K562 (cell line): Measurements from ENCODE around the gene YARS1. TPM values are rescaled to one million over a fixed set of nuclear protein-coding genes. Genes with fewer than 3 reads are reported as not detected.

ENCODE experiments used
- ATAC-seq: fragments of 200-7000 bp; cut with Tn5 transposase; 3 replicates; pipeline ENCODE4 v1.9.1; 2020; ENCODE audit warnings: moderate library complexity
- BruUV-seq: library from RNA; stranded (reverse); fragments of 400-500 nt; replicated peaks from 2 replicates; lab custom pipeline; 2021; lab: Mats Ljungman, UMichigan
- CTCF ChIA-PET: fragments of 300-600 bp; formaldehyde crosslinking; extraction: SDS; loops from one replicate; lab custom pipeline; 2021; ENCODE audit warnings: low intra/inter-chr PET ratio; lab: Yijun Ruan, JAX
- POLR2A ChIA-PET: fragments of 300-600, 350-650 bp; sonication (Branson Sonifier 250); formaldehyde crosslinking; extraction: SDS; loops from one replicate; lab custom pipeline; 2021; ENCODE audit warnings: antibody characterized with exemption, inconsistent platforms; lab: Yijun Ruan, JAX
- DNase-seq, 4 experiments: peaks; one replicate each; pipeline versions ENCODE4 v3.0.0 to v3.0.0-alpha.2; 2011 to 2018; ENCODE audit warnings: low spot score in 3 of 4, mixed read lengths in 3 of 4; ENCODE audit errors: extremely low read depth in 1 of 4
- FAIRE-seq: peaks from 2 replicates; lab custom pipeline; 2011; peaks lifted over from hg19 to GRCh38; lab: Jason Lieb, UNC
- H2AFZ ChIP-seq: 2 replicates; pipeline ENCODE4 v1.6.0; 2011; ENCODE audit warnings: low read depth, low read length, control low read depth, inconsistent platforms
- H3K27ac ChIP-seq: fragments of 200-600 bp; 3 replicates; pipeline ENCODE4 v1.8.0; 2011; ENCODE audit warnings: low read depth, mild to moderate bottlenecking, control low read depth, inconsistent platforms, low read length, moderate library complexity, mixed read lengths; ENCODE audit errors: extremely low read depth
- H3K27me3 ChIP-seq, 2 experiments: fragments of 300-600 bp in 1 of 2; 2 replicates in 1 of 2; 3 replicates in 1 of 2; pipeline versions ENCODE4 v1.6.0 to v1.8.0; 2011; ENCODE audit warnings: inconsistent platforms in 2 of 2, low read length in 2 of 2, mild to moderate bottlenecking in 1 of 2, mixed read lengths in 1 of 2, moderate library complexity in 1 of 2; ENCODE audit not compliant: control insufficient read depth in 2 of 2, insufficient read depth in 2 of 2
- H3K36me3 ChIP-seq: fragments of 300-600 bp; 3 replicates; pipeline ENCODE4 v1.8.0; 2011; ENCODE audit warnings: mild to moderate bottlenecking, low read length, inconsistent platforms; ENCODE audit not compliant: control insufficient read depth, insufficient read depth
- H3K4me1 ChIP-seq, 2 experiments: fragments of 200-600 bp in 1 of 2; replicated peaks in 1 of 2; 2 replicates in 1 of 2; 3 replicates in 1 of 2; pipeline versions ENCODE4 v1.5.1 to v1.8.0; 2011; ENCODE audit warnings: inconsistent platforms in 2 of 2, low read length in 2 of 2, mild to moderate bottlenecking in 1 of 2, mixed read lengths in 1 of 2, moderate library complexity in 1 of 2; ENCODE audit not compliant: control insufficient read depth in 2 of 2, insufficient read depth in 2 of 2
- H3K4me2 ChIP-seq: 2 replicates; pipeline ENCODE4 v1.6.1; 2011; ENCODE audit warnings: low read length, control low read depth, inconsistent platforms, mixed read lengths; ENCODE audit not compliant: insufficient read depth
- H3K4me3 ChIP-seq: fragments of 200-600 bp; sonication (generic), shearing (Covaris generic); 2 replicates; pipeline ENCODE4 v1.5.1; 2016; ENCODE audit warnings: control low read depth, inconsistent platforms
- H3K79me2 ChIP-seq: fragments of 200-600 bp; 3 replicates; pipeline ENCODE4 v1.8.0; 2011; ENCODE audit warnings: low read length, inconsistent platforms; ENCODE audit not compliant: control insufficient read depth, insufficient read depth
- H3K9ac ChIP-seq, 2 experiments: 2 replicates each; pipeline versions ENCODE4 v1.6.0 to v1.6.1; 2011; ENCODE audit warnings: low read depth in 2 of 2, low read length in 2 of 2, control low read depth in 1 of 2, inconsistent platforms in 1 of 2, mild to moderate bottlenecking in 1 of 2, mixed read lengths in 1 of 2; ENCODE audit not compliant: insufficient read depth in 1 of 2
- H3K9me1 ChIP-seq: one replicate; pipeline ENCODE4 v1.6.0; 2011; ENCODE audit warnings: inconsistent platforms, mild to moderate bottlenecking, low read length, moderate library complexity; ENCODE audit not compliant: control insufficient read depth, insufficient read depth
- H3K9me3 ChIP-seq: replicated peaks from 2 replicates; pipeline ENCODE4 v1.5.1; 2011; ENCODE audit warnings: low read depth, low read length, inconsistent platforms; ENCODE audit not compliant: control insufficient read depth, insufficient read depth
- H4K20me1 ChIP-seq: replicated peaks from 2 replicates; pipeline ENCODE4 v1.6.1; 2011; ENCODE audit warnings: low read length, inconsistent platforms, mixed read lengths; ENCODE audit not compliant: control insufficient read depth, insufficient read depth
- BDP1 ChIP-seq: IDR thresholded peaks from 3 replicates; pipeline ENCODE4 v1.6.1; 2011; ENCODE audit not compliant: insufficient read length, insufficient read depth
- C11orf30 ChIP-seq: fragments of 450-650 bp; IDR thresholded peaks from 2 replicates; pipeline ENCODE4 v1.6.1; 2016; ENCODE audit warnings: low read depth, mild to moderate bottlenecking
- HDAC1 ChIP-seq, 2 experiments: fragments of 450-650 bp; IDR thresholded peaks; 2 replicates each; pipeline ENCODE4 v1.6.1; 2016 to 2017; ENCODE audit warnings: inconsistent platforms in 1 of 2, mild to moderate bottlenecking in 1 of 2, moderate library complexity in 1 of 2
- IFI16 ChIP-seq: fragments of 250-450 bp; sonication (Bioruptor Pico); IDR thresholded peaks from 2 replicates; pipeline ENCODE4 v2.1.2; 2022; ENCODE audit warnings: mild to moderate bottlenecking, inconsistent platforms
- KAT7 ChIP-seq: sonication (generic); formaldehyde crosslinking; IDR thresholded peaks from 2 replicates; pipeline ENCODE4 v1.8.0; 2022; ENCODE audit warnings: missing genetic modification reagents, mild to moderate bottlenecking, borderline replicate concordance
- KLF1 ChIP-seq: fragments of 450-650 bp; IDR thresholded peaks from 2 replicates; pipeline ENCODE4 v1.6.1; 2016; ENCODE audit warnings: missing genetic modification characterization, missing compliant biosample characterization
- MAFF ChIP-seq: IDR thresholded peaks from 2 replicates; pipeline ENCODE4 v1.6.1; 2012; ENCODE audit warnings: low read length, improper control_type of control experiment
- MAFG ChIP-seq: fragments of 450-650 bp; conservative IDR thresholded peaks from 2 replicates; pipeline ENCODE4 v1.6.1; 2016; ENCODE audit warnings: missing genetic modification characterization, missing compliant biosample characterization
- MAFK ChIP-seq: IDR thresholded peaks from 2 replicates; pipeline ENCODE4 v1.6.1; 2011; ENCODE audit warnings: low read length, improper control_type of control experiment
- ZNF316 ChIP-seq: fragments of 450-650 bp; IDR thresholded peaks from 2 replicates; pipeline ENCODE4 v1.6.1; 2016
- WGBS: fragments of 100-300 bp; shearing (Covaris generic); methylation state at CpG from one replicate; pipeline ENCODE4 v1.1.6; 2016; ENCODE audit warnings: low coverage, mixed read lengths; ENCODE audit not compliant: insufficient coverage; ENCODE audit errors: missing lambda C conversion rate; 5-methylcytosine and 5-hydroxymethylcytosine counted together
- in situ Hi-C: fragments of 300-500 bp; cut with MboI; formaldehyde crosslinking; loops from 4 replicates; pipeline ENCODE4 v1.15.0; 2018; ENCODE audit warnings: inconsistent platforms, mixed read lengths
- intact Hi-C: fragments of 100-400 bp; cut with micrococcal nuclease; formaldehyde crosslinking; loops from 2 replicates; pipeline ENCODE4 v1.14.2; 2022
- polyA plus RNA-seq, 8 experiments: library from polyadenylated mRNA; depleted of rRNA in 4 of 8; stranded (reverse) in 5 of 8; unstranded in 3 of 8; fragments of >200 nt; fragmentation: Nextera tagmentation in 2 of 8; fragmentation: Illumina TruSeq in 1 of 8; extraction: Ambion mirVana in 2 of 8; extraction: Trizol in 1 of 8; gene quantifications; 2 replicates each; pipeline versions ENCODE4 v1.2.1 to v1.2.3, GENCODE V29; 2011 to 2014; ENCODE audit warnings: inconsistent platforms in 1 of 8, missing spikeins in 1 of 8
- total RNA-seq, 7 experiments: library from RNA; depleted of rRNA in 6 of 7; stranded (reverse); fragments of >200 nt in 6 of 7; fragmentation: Illumina TruSeq in 2 of 7; extraction: Trizol in 2 of 7; gene quantifications; 2 replicates each; pipeline versions ENCODE4 v1.2.1 to v1.2.3, GENCODE V29; 2011 to 2021; ENCODE audit warnings: low replicate concordance in 1 of 7

YARS1 gene
- total and polyA plus RNA-seq, 9 of the 15 experiments (the other 6 are each of a cell fraction or from before 2014, with no cell fraction given), result 66.2 to 336 (median 201) TPM

- DNase-seq (no peak), ATAC-seq (no peak), FAIRE-seq (no peak)
- no peak overlapping the region for H2AFZ ChIP-seq
- H3K79me2 ChIP-seq, result no peaks in the 10 kb centered on the region
- peaks cover 93% of the 10 kb centered on the region for H3K36me3 ChIP-seq
- H3K4me3 ChIP-seq, result no peak overlapping the region
- no peak overlapping the region for H3K27ac ChIP-seq
- CTCF ChIA-PET, result no interaction called here
- no peaks in the 10 kb centered on the region for H3K9me3 ChIP-seq
- in situ Hi-C loops, result no loop called here
- no peaks in the 10 kb centered on the region for H3K27me3 ChIP-seq
- POLR2A ChIA-PET, result interaction anchor here (1.8 to 4.2 kb wide), 2 partner anchors 8 to 11 kb away, joined by 15 to 42 read pairs; no protein-coding TSS in a partner anchor
- 98% methylated on average over 3 of the region's 3 CpGs for WGBS
- no peaks in the 10 kb centered on the region for H3K4me1 ChIP-seq
- BruUV-seq, result no TSS peak
- H3K4me2 ChIP-seq, result no peak overlapping the region
- H3K9me1 ChIP-seq, result peaks cover 2% of the 10 kb centered on the region
- no peak overlapping the region for H3K9ac ChIP-seq
- no peaks in the 10 kb centered on the region for H4K20me1 ChIP-seq
- TF ChIP-seq ZNF316 (peak; percentile 68), C11orf30 (peak; percentile 56), KLF1 (tag) (no peak), MAFF (peak; percentile 30; the same call in 1 of the 2 replicates), BDP1 (no peak), MAFK (peak; percentile 32; the same call in 1 of the 2 replicates), MAFG (0 out of 2 replicates have a peak, but pooled peaks have one; percentile 6)
- intact Hi-C loops, result loop anchor here (5.0 kb wide), 1 partner anchor 273 kb away; no protein-coding TSS in a partner anchor
These were observed 32.3 kb downstream of the YARS1 start for GRCh38 chr1:32784817-32785216.

- 89% methylated on average over 5 of the region's 5 CpGs for WGBS
- FAIRE-seq, result no peak
- in situ Hi-C loops (no loop called here), intact Hi-C loops (no loop called here)
- no TSS peak for BruUV-seq
- ChIA-PET POLR2A (interaction anchor here (0.9 to 4.2 kb wide), 9 partner anchors 8 to 86 kb away, joined by 3 to 42 read pairs (median 6); no protein-coding TSS in a partner anchor), CTCF (no interaction called here)
- DNase-seq, result no peak
- no peaks in the 10 kb centered on the region for H3K79me2 ChIP-seq
- H2AFZ ChIP-seq, result no peak overlapping the region
- H4K20me1 ChIP-seq, result no peaks in the 10 kb centered on the region
- H3K27ac ChIP-seq, result no peak overlapping the region
- no peak overlapping the region for H3K4me2 ChIP-seq
- no peak for TF ChIP-seq HDAC1 (IDR thresholded peaks at IDR 0.05)
- TF ChIP-seq IFI16, result no peak
- no peak for TF ChIP-seq KAT7 (CRISPR knock-in tag)
- no peak overlapping the region for H3K9ac ChIP-seq
- ATAC-seq, result no peak
- H3K9me1 ChIP-seq, result peaks cover 5% of the 10 kb centered on the region
- H3K4me1 ChIP-seq, result no peaks in the 10 kb centered on the region
- no peak overlapping the region for H3K4me3 ChIP-seq
- no peaks in the 10 kb centered on the region for H3K9me3 ChIP-seq
- peaks cover 95% of the 10 kb centered on the region for H3K36me3 ChIP-seq
- H3K27me3 ChIP-seq, result no peaks in the 10 kb centered on the region
These were observed 33.3 kb downstream of the YARS1 start for GRCh38 chr1:32783851-32784250.
